ENCODE measurements around the gene ZDHHC9. TPM values are rescaled to one million over a fixed set of nuclear protein-coding genes. Genes with fewer than 3 reads are reported as not detected.
A peak's percentile ranks its signal among the peaks of the same experiment; 100 is the strongest.

Gene ZDHHC9
- total RNA-seq, 1 donor from 2014 or later = 45.4 TPM

DNA sequence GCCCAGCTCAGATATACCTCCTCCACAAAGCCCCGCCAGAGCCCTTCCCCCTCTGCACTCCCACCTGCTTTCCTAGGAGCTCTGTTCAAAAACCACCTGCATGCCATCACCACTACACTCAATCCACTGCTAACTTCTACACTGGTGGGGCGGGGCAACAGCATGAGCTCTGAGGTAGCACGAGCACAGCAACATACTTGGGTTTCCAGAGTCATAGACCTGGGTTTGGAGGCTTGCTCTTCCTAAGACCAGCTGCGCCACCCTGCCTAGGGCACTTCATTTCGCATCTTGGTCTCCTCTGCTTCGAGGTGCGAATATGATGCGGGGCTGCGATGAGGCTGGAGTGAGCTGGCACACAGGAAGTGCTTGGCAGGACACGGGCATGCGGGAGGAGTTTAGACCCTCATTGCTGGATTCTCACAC, 60.4 kb downstream of the ZDHHC9 start:
- H3K27me3 Mint-ChIP-seq (ENCODE audit: low read depth) = peaks cover 8% of the 10 kb centered on the region
- DNase-seq (ENCODE audit: low spot score) = peak; percentile 67
- no peak overlapping the region for H3K27ac Mint-ChIP-seq (ENCODE audit: unreplicated experiment)
- no peaks in the 10 kb centered on the region for H3K4me1 Mint-ChIP-seq (ENCODE audit: low read depth)
- no peak overlapping the region for H3K4me3 Mint-ChIP-seq (ENCODE audit: unreplicated experiment)
- TF ChIP-seq, protein P1, sequence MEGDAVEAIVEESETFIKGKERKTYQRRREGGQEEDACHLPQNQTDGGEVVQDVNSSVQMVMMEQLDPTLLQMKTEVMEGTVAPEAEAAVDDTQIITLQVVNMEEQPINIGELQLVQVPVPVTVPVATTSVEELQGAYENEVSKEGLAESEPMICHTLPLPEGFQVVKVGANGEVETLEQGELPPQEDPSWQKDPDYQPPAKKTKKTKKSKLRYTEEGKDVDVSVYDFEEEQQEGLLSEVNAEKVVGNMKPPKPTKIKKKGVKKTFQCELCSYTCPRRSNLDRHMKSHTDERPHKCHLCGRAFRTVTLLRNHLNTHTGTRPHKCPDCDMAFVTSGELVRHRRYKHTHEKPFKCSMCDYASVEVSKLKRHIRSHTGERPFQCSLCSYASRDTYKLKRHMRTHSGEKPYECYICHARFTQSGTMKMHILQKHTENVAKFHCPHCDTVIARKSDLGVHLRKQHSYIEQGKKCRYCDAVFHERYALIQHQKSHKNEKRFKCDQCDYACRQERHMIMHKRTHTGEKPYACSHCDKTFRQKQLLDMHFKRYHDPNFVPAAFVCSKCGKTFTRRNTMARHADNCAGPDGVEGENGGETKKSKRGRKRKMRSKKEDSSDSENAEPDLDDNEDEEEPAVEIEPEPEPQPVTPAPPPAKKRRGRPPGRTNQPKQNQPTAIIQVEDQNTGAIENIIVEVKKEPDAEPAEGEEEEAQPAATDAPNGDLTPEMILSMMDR (IDR thresholded peaks at IDR 0.05) = no peak
- no peaks in the 10 kb centered on the region for H3K36me3 Mint-ChIP-seq (ENCODE audit: low read depth)
- H3K9me3 Mint-ChIP-seq (ENCODE audit: low read depth) = peaks cover 2% of the 10 kb centered on the region

DNA sequence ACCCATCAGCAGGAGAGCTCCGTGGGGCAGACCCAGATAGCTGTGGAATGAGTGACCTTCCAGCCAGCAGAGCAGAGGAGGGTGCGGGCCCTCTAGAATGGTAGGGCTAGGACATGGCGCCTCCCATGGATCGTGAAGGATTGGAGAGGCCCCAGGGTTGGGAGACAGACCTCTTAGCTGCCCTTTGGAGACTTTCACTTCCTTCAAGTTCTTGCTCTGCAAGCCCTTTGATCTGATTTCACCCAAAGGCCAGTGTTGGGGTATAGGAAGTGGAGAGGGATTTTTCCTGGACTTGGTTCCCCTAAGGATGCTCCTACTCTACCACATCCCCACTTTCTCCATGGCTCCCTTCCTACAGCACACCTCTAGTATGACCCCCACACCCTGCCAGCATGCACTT, 61.0 kb downstream of the ZDHHC9 start:
- peaks cover 2% of the 10 kb centered on the region for H3K9me3 Mint-ChIP-seq (ENCODE audit: low read depth)
- peak; percentile 51 for DNase-seq (ENCODE audit: low spot score)
- H3K27me3 Mint-ChIP-seq (ENCODE audit: low read depth) = peaks cover 8% of the 10 kb centered on the region
- TF ChIP-seq, protein P1 (IDR thresholded peaks at IDR 0.05) = no peak
- no peaks in the 10 kb centered on the region for H3K4me1 Mint-ChIP-seq (ENCODE audit: low read depth)
- H3K36me3 Mint-ChIP-seq (ENCODE audit: low read depth) = no peaks in the 10 kb centered on the region
- no peak overlapping the region for H3K4me3 Mint-ChIP-seq (ENCODE audit: unreplicated experiment)
- H3K27ac Mint-ChIP-seq (ENCODE audit: unreplicated experiment) = no peak overlapping the region

DNA sequence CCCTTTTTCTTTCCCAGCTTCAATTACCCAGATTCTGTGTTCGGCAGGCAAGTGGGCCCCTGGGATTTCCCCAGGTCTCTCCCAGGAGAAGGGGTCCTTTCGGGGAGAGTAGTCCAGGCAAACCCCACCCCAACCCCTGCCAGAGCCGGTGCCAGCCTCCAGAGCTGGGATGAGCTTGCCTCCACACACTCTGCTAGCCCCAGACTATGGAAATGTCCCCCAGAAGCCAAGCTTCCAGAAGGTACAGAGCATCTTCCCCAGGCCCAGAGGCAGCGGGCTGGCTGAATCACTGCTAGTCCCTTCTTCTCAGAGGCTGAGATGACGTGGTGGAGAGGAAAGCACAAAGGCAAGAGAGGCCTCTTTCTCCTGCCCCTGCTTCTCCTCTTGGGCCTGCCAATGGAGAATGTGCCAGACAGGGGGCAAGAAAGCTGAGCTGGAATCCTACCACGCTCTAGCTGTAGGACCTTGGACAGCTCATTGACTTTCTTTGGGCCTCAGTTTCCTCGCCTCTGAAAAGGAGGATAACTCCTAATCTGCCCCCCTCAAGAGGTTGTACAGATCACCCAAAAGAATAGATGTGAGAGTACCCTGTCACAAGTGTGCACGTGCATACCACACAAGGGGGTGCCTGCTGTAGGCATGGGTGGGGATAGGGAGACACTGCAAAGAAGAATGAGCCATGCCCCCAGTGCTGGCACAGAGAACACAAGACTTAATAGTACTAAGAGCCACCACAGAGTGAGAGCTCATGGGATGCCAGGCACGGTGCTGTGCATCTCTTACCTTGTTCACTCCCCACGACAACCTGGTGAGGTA, 61.8 kb downstream of the ZDHHC9 start:
- no peaks in the 10 kb centered on the region for H3K36me3 Mint-ChIP-seq (ENCODE audit: low read depth)
- H3K9me3 Mint-ChIP-seq (ENCODE audit: low read depth) = peaks cover 2% of the 10 kb centered on the region
- H3K4me1 Mint-ChIP-seq (ENCODE audit: low read depth) = no peaks in the 10 kb centered on the region
- H3K27ac Mint-ChIP-seq (ENCODE audit: unreplicated experiment) = no peak overlapping the region
- no peak overlapping the region for H3K4me3 Mint-ChIP-seq (ENCODE audit: unreplicated experiment)
- TF ChIP-seq, protein P1 (IDR thresholded peaks at IDR 0.05) = no peak
- H3K27me3 Mint-ChIP-seq (ENCODE audit: low read depth) = peaks cover 8% of the 10 kb centered on the region
- peak; percentile 63 for DNase-seq (ENCODE audit: low spot score)

DNA sequence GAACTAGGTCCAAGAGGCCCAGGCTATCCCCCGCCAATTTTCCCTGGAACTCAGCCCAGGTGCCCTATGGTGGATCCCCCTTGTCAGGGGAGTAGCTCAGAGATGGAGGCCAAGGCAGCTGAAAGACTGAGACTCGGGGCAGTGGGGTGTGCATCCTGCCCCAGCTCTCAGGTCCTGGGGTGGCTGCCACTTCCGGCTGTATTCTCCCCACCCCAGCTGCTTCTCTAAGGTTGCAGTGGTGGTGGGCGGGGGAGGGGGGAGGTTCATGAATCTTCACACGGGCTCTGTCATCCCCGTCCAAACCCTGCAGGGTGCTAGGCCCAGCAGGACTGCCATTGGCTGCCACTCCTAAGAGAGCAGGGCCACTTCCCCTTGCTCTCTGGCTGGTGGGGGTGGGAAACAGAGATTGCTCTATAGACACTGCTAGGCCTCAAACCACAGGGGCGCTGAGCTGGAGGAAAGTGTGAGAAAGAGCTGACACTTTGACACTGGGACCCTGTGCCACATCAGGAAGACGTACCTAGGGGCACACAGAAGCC, 62.5 kb downstream of the ZDHHC9 start:
- Mint-ChIP-seq H3K27ac (ENCODE audit: unreplicated experiment) (no peak overlapping the region), H3K4me1 (ENCODE audit: low read depth) (no peaks in the 10 kb centered on the region), H3K36me3 (ENCODE audit: low read depth) (no peaks in the 10 kb centered on the region), H3K4me3 (ENCODE audit: unreplicated experiment) (no peak overlapping the region), H3K9me3 (ENCODE audit: low read depth) (peaks cover 2% of the 10 kb centered on the region), H3K27me3 (ENCODE audit: low read depth) (peaks cover 8% of the 10 kb centered on the region)
- DNase-seq (ENCODE audit: low spot score) = peak; percentile 65
- TF ChIP-seq, protein P1 (IDR thresholded peaks at IDR 0.05) = no peak

DNA sequence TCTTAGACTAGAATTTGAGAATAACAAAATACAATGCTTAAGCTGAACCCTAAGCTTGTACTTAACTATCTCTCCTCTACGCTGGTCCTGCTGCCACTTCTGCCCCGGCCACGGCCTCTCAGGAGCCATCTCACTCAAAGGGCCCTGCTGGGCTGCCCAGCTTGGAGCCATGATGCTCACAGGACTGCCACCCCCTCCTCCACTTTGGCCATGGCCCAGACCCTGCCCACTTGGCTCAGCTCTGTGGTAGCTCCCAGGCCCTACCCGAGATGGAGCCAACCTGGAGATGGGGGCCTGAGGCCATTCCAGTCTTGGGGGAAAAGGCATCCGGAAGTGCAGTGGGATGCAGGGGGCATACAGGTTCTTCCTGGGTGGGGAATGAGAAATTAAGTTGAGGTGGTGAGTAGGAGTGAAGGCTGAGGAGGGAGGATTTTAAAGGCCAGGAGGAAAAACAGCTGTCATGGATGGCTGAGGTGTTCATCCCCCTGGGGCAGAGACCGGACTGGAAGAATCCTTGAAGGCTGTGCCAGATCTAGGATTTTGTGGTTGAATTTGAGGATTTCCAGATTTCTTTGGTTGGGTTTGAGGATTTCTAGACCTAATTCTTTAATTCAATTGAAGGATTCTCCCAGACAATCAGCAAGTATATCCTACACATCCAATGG, 63.1 kb downstream of the ZDHHC9 start:
- Mint-ChIP-seq H3K27ac (ENCODE audit: unreplicated experiment) (no peak overlapping the region), H3K9me3 (ENCODE audit: low read depth) (peaks cover 2% of the 10 kb centered on the region), H3K4me1 (ENCODE audit: low read depth) (no peaks in the 10 kb centered on the region), H3K36me3 (ENCODE audit: low read depth) (no peaks in the 10 kb centered on the region), H3K4me3 (ENCODE audit: unreplicated experiment) (no peak overlapping the region), H3K27me3 (ENCODE audit: low read depth) (peaks cover 8% of the 10 kb centered on the region)
- DNase-seq (ENCODE audit: low spot score) = peak; percentile 65
- TF ChIP-seq, protein P1 (IDR thresholded peaks at IDR 0.05) = no peak

Measured in chondrocyte (in vitro differentiated cells).